Erythroblast (primary cell): ENCODE data around the gene SCPEP1.

Source experiments
- GATA1 ChIP-seq: IDR thresholded peaks from 2 replicates; pipeline ENCODE4 v1.6.1; 2011; ENCODE audit warnings: low read depth, mild to moderate bottlenecking, control low read depth, low read length, moderate library complexity
- POLR2A ChIP-seq: IDR thresholded peaks from 2 replicates; pipeline ENCODE4 v1.6.1; 2011; ENCODE audit warnings: mild to moderate bottlenecking, low read length

GRCh38 chr17:57006040-57006439 lies 28.1 kb downstream of the SCPEP1 start:
- TF ChIP-seq POLR2A (no peak), GATA1 (no peak)
